Activated B cell treated with CpG ODN at 0.5 μM for 24 hours (primary cell): ENCODE data around the gene M1AP. TPM values are rescaled to one million over a fixed set of nuclear protein-coding genes. Genes with fewer than 3 reads are reported as not detected.
"Not testable (repeated sequence)": the region's sequence is repeated elsewhere in the genome, so short reads cannot be mapped to it uniquely, and the experiment has no call there.

Source experiments
- ATAC-seq: fragments of 200-7000 bp; cut with Tn5 transposase; one replicate; pipeline ENCODE4 v1.10.0; 2021; ENCODE audit warnings: low read depth, mild to moderate bottlenecking, moderate library complexity
- CTCF ChIA-PET: fragments of 350-600 bp; sonication (Branson Sonifier 250); formaldehyde crosslinking; loops from one replicate; lab custom pipeline; 2021; ENCODE audit warnings: antibody characterized with exemption; lab: Charles Lee
- POLR2A ChIA-PET: fragments of 350-600 bp; sonication (Branson Sonifier 250); formaldehyde crosslinking; loops from one replicate; lab custom pipeline; 2021; ENCODE audit warnings: antibody characterized with exemption; lab: Charles Lee
- DNase-seq: peaks from one replicate; pipeline ENCODE4 v3.0.0; 2022
- H3K27ac Mint-ChIP-seq: one replicate; pipeline ENCODE4 v1.8.0; 2020; ENCODE audit warnings: mixed read lengths
- H3K27me3 Mint-ChIP-seq: one replicate; pipeline ENCODE4 v1.8.0; 2021; ENCODE audit warnings: mixed read lengths
- H3K36me3 Mint-ChIP-seq: one replicate; pipeline ENCODE4 v1.8.0; 2021; ENCODE audit warnings: low read depth, mixed read lengths
- H3K4me1 Mint-ChIP-seq: one replicate; pipeline ENCODE4 v1.8.0; 2021; ENCODE audit warnings: mixed read lengths
- H3K4me3 Mint-ChIP-seq: one replicate; pipeline ENCODE4 v1.8.0; 2020; ENCODE audit warnings: mild to moderate bottlenecking, mixed read lengths
- H3K9me3 Mint-ChIP-seq: one replicate; pipeline ENCODE4 v1.8.0; 2020; ENCODE audit warnings: mixed read lengths
- CTCF ChIP-seq: fragments of 200-600 bp; IDR thresholded peaks from one replicate; pipeline ENCODE4 v1.8.0; 2022; ENCODE audit warnings: antibody characterized with exemption, mild to moderate bottlenecking
- intact Hi-C: fragments of 100-400 bp; cut with micrococcal nuclease; formaldehyde crosslinking; loops from one replicate; pipeline ENCODE4 v1.15.1; 2024
- total RNA-seq: library from RNA; stranded (reverse); gene quantifications from 2 replicates; pipeline ENCODE4 v1.2.3, GENCODE V29; 2022

M1AP gene
- total RNA-seq, 1 donor from 2014 or later, result not detected

GRCh38 chr2:74632209-74632938 lies 15.8 kb downstream of the M1AP start:
- no peak overlapping the region for H3K4me3 Mint-ChIP-seq
- H3K36me3 Mint-ChIP-seq, result no peaks in the 10 kb centered on the region
- H3K4me1 Mint-ChIP-seq, result no peaks in the 10 kb centered on the region
- ChIA-PET CTCF (no interaction called here), POLR2A (no interaction called here)
- intact Hi-C loops, result no loop called here
- no peak overlapping the region for H3K27ac Mint-ChIP-seq
- H3K9me3 Mint-ChIP-seq, result no peaks in the 10 kb centered on the region
- peaks cover 5% of the 10 kb centered on the region for H3K27me3 Mint-ChIP-seq
- DNase-seq, result no peak
- ATAC-seq, result no peak
- TF ChIP-seq CTCF, result no peak

GRCh38 chr2:74630454-74630853 lies 17.7 kb downstream of the M1AP start:
- H3K4me1 Mint-ChIP-seq, H3K9me3 Mint-ChIP-seq, H3K36me3 Mint-ChIP-seq, POLR2A ChIA-PET, CTCF ChIA-PET, H3K4me3 Mint-ChIP-seq, intact Hi-C loops, H3K27ac Mint-ChIP-seq, H3K27me3 Mint-ChIP-seq, ATAC-seq, DNase-seq: not testable (repeated sequence)

- Mint-ChIP-seq H3K4me1 (no peaks in the 10 kb centered on the region), H3K36me3 (no peaks in the 10 kb centered on the region)
These were observed 19.5 kb downstream of the M1AP start for GRCh38 chr2:74628538-74629105.

GRCh38 chr2:74625658-74626425 lies 22.3 kb downstream of the M1AP start:
- DNase-seq (no peak), ATAC-seq (no peak)
- Mint-ChIP-seq H3K27ac (no peak overlapping the region), H3K36me3 (no peaks in the 10 kb centered on the region), H3K4me3 (no peak overlapping the region), H3K9me3 (no peaks in the 10 kb centered on the region), H3K4me1 (no peaks in the 10 kb centered on the region), H3K27me3 (no peaks in the 10 kb centered on the region)
- ChIA-PET CTCF (no interaction called here), POLR2A (no interaction called here)
- TF ChIP-seq CTCF, result no peak
- intact Hi-C loops, result no loop called here

More at GRCh38 chr2:74628538-74629105, 19.5 kb downstream of the M1AP start:
- no peaks in the 10 kb centered on the region for H3K9me3 Mint-ChIP-seq
- POLR2A ChIA-PET, result no interaction called here
- H3K4me3 Mint-ChIP-seq, result no peak overlapping the region
- intact Hi-C loops, result no loop called here
- DNase-seq (no peak), ATAC-seq (no peak)
- TF ChIP-seq CTCF, result no peak
- CTCF ChIA-PET, result no interaction called here
- no peak overlapping the region for H3K27ac Mint-ChIP-seq
- no peaks in the 10 kb centered on the region for H3K27me3 Mint-ChIP-seq

- Mint-ChIP-seq H3K27me3 (no peaks in the 10 kb centered on the region), H3K9me3 (no peaks in the 10 kb centered on the region), H3K36me3 (no peaks in the 10 kb centered on the region), H3K4me3 (no peak overlapping the region), H3K27ac (no peak overlapping the region), H3K4me1 (peaks cover 20% of the 10 kb centered on the region)
- no peak for DNase-seq
- no peak for ATAC-seq
- CTCF ChIA-PET, result no interaction called here
- intact Hi-C loops, result no loop called here
- TF ChIP-seq CTCF, result no peak
- POLR2A ChIA-PET, result no interaction called here
These were observed 27.5 kb downstream of the M1AP start for GRCh38 chr2:74620671-74621070.
